SK-N-MC (cell line): ENCODE results near the gene KANSL1.

ENCODE experiments used
- DNase-seq: peaks from one replicate; pipeline ENCODE4 v3.0.0-alpha.2; 2011; ENCODE audit warnings: low read depth, low spot score
- H3K27ac ChIP-seq: fragments of 200-600 bp; sonication (generic); 2 replicates; pipeline ENCODE4 v1.5.1; 2016; ENCODE audit warnings: mixed run types
- H3K36me3 ChIP-seq: fragments of 200-600 bp; sonication (generic); 2 replicates; pipeline ENCODE4 v1.6.1; 2017; ENCODE audit warnings: antibody characterized with exemption, low read length, mixed read lengths; ENCODE audit not compliant: insufficient read depth
- H3K4me3 ChIP-seq: fragments of 200-600 bp; sonication (generic); 2 replicates; pipeline ENCODE4 v1.5.1; 2016
- H3K9ac ChIP-seq: fragments of 200-600 bp; sonication (generic); 2 replicates; pipeline ENCODE4 v1.8.0; 2017; ENCODE audit warnings: mixed run types, mixed read lengths; ENCODE audit not compliant: insufficient read length
- H3K9me3 ChIP-seq: fragments of 200-600 bp; sonication (generic); 2 replicates; pipeline ENCODE4 v1.6.1; 2017; ENCODE audit warnings: low read depth, mild to moderate bottlenecking, antibody characterized with exemption, low read length, moderate library complexity, mixed read lengths
- EZH2 ChIP-seq: fragments of 200-600 bp; sonication (generic); IDR thresholded peaks from one replicate; pipeline ENCODE4 v1.6.1; 2017; ENCODE audit warnings: antibody characterized with exemption
- FOXP2 ChIP-seq: optimal IDR thresholded peaks from 2 replicates; pipeline ENCODE3; 2011; ENCODE audit warnings: mild to moderate bottlenecking, moderate library complexity; ENCODE audit not compliant: insufficient read depth; ENCODE audit errors: extremely low read length, control extremely low read depth
- POLR2AphosphoS5 ChIP-seq: IDR thresholded peaks from 2 replicates; pipeline ENCODE4 v1.6.1; 2012; ENCODE audit warnings: mild to moderate bottlenecking, low read depth, low read length, borderline replicate concordance

Gene KANSL1

GRCh38 chr17:45989759-45990158 is 203.5 kb downstream of the KANSL1 start:
- TF ChIP-seq POLR2AphosphoS5 (no peak), EZH2 (no peak), FOXP2 (no peak)
- no peak for DNase-seq
- Histone ChIP-seq H3K27ac (no peak overlapping the region), H3K4me3 (no peak overlapping the region), H3K9me3 (no peaks in the 10 kb centered on the region), H3K36me3 (peaks cover 31% of the 10 kb centered on the region), H3K9ac (no peak overlapping the region)

GRCh38 chr17:45987706-45988105 is 205.5 kb downstream of the KANSL1 start:
- no peak for TF ChIP-seq EZH2
- no peaks in the 10 kb centered on the region for H3K9me3 ChIP-seq
- H3K4me3 ChIP-seq = no peak overlapping the region
- H3K9ac ChIP-seq = no peak overlapping the region
- peaks cover 38% of the 10 kb centered on the region; the same call in 1 of the 2 replicates for H3K36me3 ChIP-seq
- H3K27ac ChIP-seq = no peak overlapping the region
- DNase-seq = no peak

GRCh38 chr17:45986056-45986455 is 207.2 kb downstream of the KANSL1 start:
- H3K27ac ChIP-seq = no peak overlapping the region
- no peak overlapping the region for H3K9ac ChIP-seq
- no peak for TF ChIP-seq FOXP2
- peaks cover 31% of the 10 kb centered on the region; the same call in 1 of the 2 replicates for H3K36me3 ChIP-seq
- DNase-seq = no peak
- H3K4me3 ChIP-seq = no peak overlapping the region
- H3K9me3 ChIP-seq = no peaks in the 10 kb centered on the region

- no peaks in the 10 kb centered on the region for H3K9me3 ChIP-seq
- no peak for TF ChIP-seq EZH2
- TF ChIP-seq POLR2AphosphoS5 = no peak
- no peak for TF ChIP-seq FOXP2
- no peak for DNase-seq
Observed at GRCh38 chr17:45985447-45985846, 207.8 kb downstream of the KANSL1 start.

GRCh38 chr17:45984368-45984767 is 208.9 kb downstream of the KANSL1 start:
- DNase-seq = no peak
- H3K27ac ChIP-seq = no peak overlapping the region

More at GRCh38 chr17:45985447-45985846, 207.8 kb downstream of the KANSL1 start:
- H3K9ac ChIP-seq = no peak overlapping the region
- no peak overlapping the region for H3K27ac ChIP-seq
- H3K36me3 ChIP-seq = peaks cover 27% of the 10 kb centered on the region; the same call in 1 of the 2 replicates
- no peak overlapping the region for H3K4me3 ChIP-seq

GRCh38 chr17:45983614-45984310 is 209.5 kb downstream of the KANSL1 start:
- Histone ChIP-seq H3K9ac (no peak overlapping the region), H3K9me3 (no peaks in the 10 kb centered on the region), H3K4me3 (no peak overlapping the region), H3K27ac (no peak overlapping the region), H3K36me3 (peaks cover 32% of the 10 kb centered on the region; the same call in 1 of the 2 replicates)
- TF ChIP-seq EZH2 (no peak), POLR2AphosphoS5 (no peak), FOXP2 (no peak)
- DNase-seq = no peak

More at GRCh38 chr17:45984368-45984767, 208.9 kb downstream of the KANSL1 start:
- Histone ChIP-seq H3K9me3 (no peaks in the 10 kb centered on the region), H3K4me3 (no peak overlapping the region), H3K9ac (no peak overlapping the region), H3K36me3 (peaks cover 34% of the 10 kb centered on the region; the same call in 1 of the 2 replicates)
- TF ChIP-seq POLR2AphosphoS5 = no peak
- TF ChIP-seq FOXP2 = no peak
- no peak for TF ChIP-seq EZH2

- DNase-seq = no peak
- no peak overlapping the region for H3K4me3 ChIP-seq
- H3K36me3 ChIP-seq = peaks cover 33% of the 10 kb centered on the region; the same call in 1 of the 2 replicates
- H3K9me3 ChIP-seq = no peaks in the 10 kb centered on the region
- H3K27ac ChIP-seq = no peak overlapping the region
- no peak for TF ChIP-seq POLR2AphosphoS5
- no peak for TF ChIP-seq EZH2
- TF ChIP-seq FOXP2 = no peak
- H3K9ac ChIP-seq = no peak overlapping the region
Observed at GRCh38 chr17:45982791-45983613, 210.2 kb downstream of the KANSL1 start.

GRCh38 chr17:45981306-45981705 is 211.9 kb downstream of the KANSL1 start:
- H3K9ac ChIP-seq = no peak overlapping the region
- H3K36me3 ChIP-seq = peaks cover 37% of the 10 kb centered on the region; the same call in 1 of the 2 replicates
- H3K4me3 ChIP-seq = no peak overlapping the region
- H3K9me3 ChIP-seq = no peaks in the 10 kb centered on the region
- H3K27ac ChIP-seq = no peak overlapping the region
- no peak for DNase-seq
- TF ChIP-seq EZH2 = no peak
- TF ChIP-seq POLR2AphosphoS5 = no peak
- TF ChIP-seq FOXP2 = no peak
